ENCODE results near the gene NDOR1. TPM values are rescaled to one million over a fixed set of nuclear protein-coding genes. Genes with fewer than 3 reads are reported as not detected.

The NDOR1 gene
- total and polyA plus RNA-seq, 2 of the 8 experiments (the other 6 are each of a cell fraction or from before 2014, with no cell fraction given) = 25.7 to 32.3 TPM

DNA sequence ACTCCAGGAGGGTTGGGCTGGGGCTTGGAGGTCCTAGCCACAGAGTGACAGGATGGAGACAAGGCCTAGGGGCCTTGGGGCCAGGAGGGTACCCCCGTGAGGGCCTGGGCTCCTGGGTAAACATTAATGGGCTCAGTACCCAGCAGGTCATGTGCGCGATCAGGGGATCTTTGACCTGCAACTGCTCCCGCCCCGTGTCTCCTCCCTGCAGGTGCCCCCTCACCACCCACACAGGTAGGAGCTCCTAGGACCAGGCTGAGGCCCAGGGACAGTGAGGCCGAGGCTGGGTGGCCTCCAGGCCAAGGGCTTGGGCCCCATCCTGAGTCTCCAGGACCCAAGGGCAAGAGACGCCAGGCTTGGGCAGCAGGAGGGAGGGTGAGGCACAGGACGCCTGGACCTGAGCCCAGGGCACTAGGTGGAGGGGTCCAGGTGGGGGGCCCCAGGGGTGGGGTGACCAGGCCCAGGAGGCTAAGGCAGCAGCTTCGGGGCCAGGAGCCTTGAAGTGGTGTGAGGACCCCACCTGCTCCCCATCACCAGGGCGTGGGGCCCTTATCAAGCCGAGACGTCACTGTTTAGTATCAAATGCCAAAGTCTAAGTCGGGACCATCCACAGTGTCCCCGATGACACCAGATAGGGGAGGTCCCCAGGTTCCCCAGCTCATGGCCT is 25.3 kb downstream of the NDOR1 start, which contains the start of gene SLC34A3 (continued):
- no peak for TF ChIP-seq RFX5 (IDR thresholded peaks at IDR 0.05; ENCODE audit: borderline replicate concordance, low read depth, low read length)
- TF ChIP-seq, protein P1, sequence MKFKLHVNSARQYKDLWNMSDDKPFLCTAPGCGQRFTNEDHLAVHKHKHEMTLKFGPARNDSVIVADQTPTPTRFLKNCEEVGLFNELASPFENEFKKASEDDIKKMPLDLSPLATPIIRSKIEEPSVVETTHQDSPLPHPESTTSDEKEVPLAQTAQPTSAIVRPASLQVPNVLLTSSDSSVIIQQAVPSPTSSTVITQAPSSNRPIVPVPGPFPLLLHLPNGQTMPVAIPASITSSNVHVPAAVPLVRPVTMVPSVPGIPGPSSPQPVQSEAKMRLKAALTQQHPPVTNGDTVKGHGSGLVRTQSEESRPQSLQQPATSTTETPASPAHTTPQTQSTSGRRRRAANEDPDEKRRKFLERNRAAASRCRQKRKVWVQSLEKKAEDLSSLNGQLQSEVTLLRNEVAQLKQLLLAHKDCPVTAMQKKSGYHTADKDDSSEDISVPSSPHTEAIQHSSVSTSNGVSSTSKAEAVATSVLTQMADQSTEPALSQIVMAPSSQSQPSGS (IDR thresholded peaks at IDR 0.05; ENCODE audit: low read length) = no peak
- no peak for TF ChIP-seq KDM1A (IDR thresholded peaks at IDR 0.05; ENCODE audit: borderline replicate concordance, low read length)
- no peak for TF ChIP-seq GABPA (IDR thresholded peaks at IDR 0.05; ENCODE audit: borderline replicate concordance, insufficient read depth, low read length)
- no peak for TF ChIP-seq TAF1 (IDR thresholded peaks at IDR 0.05; ENCODE audit: low read depth, low read length)
- TF ChIP-seq SUZ12 (IDR thresholded peaks at IDR 0.05; ENCODE audit: low read length) = no peak
- no peak for TF ChIP-seq TBP (IDR thresholded peaks at IDR 0.05; ENCODE audit: low read depth, low read length)
- no peak for TF ChIP-seq CHD2 (IDR thresholded peaks at IDR 0.05; ENCODE audit: low read length)

Data from H1 (cell line).